GM19099 (cell line): Measurements from ENCODE around the gene GPR35.

Source experiments
- POLR2A ChIP-seq: IDR thresholded peaks from 3 replicates; pipeline ENCODE4 v1.6.1; 2011; ENCODE audit warnings: low read depth; ENCODE audit not compliant: insufficient read length; ENCODE audit errors: extremely low read depth

The GPR35 gene

GRCh38 chr2:240645346-240645745 is 20.1 kb downstream of the GPR35 start:
- no peak for TF ChIP-seq POLR2A

GRCh38 chr2:240645801-240646175 is 20.5 kb downstream of the GPR35 start:
- no peak for TF ChIP-seq POLR2A

GRCh38 chr2:240646176-240646899 is 21.1 kb downstream of the GPR35 start:
- no peak for TF ChIP-seq POLR2A

GRCh38 chr2:240646900-240647502 is 21.7 kb downstream of the GPR35 start:
- no peak for TF ChIP-seq POLR2A

- no peak for TF ChIP-seq POLR2A
Measured at GRCh38 chr2:240647503-240648154, 22.3 kb downstream of the GPR35 start.

- TF ChIP-seq POLR2A: no peak
Measured at GRCh38 chr2:240648155-240648649, 22.9 kb downstream of the GPR35 start.

- TF ChIP-seq POLR2A: no peak
Measured at GRCh38 chr2:240648650-240649275, 23.5 kb downstream of the GPR35 start.

- no peak for TF ChIP-seq POLR2A
Measured at GRCh38 chr2:240649331-240649730, 24.1 kb downstream of the GPR35 start.

- TF ChIP-seq POLR2A: no peak
Measured at GRCh38 chr2:240650254-240650965, 25.1 kb downstream of the GPR35 start.

- TF ChIP-seq POLR2A: no peak
Measured at GRCh38 chr2:240651185-240651584, 25.9 kb downstream of the GPR35 start.

GRCh38 chr2:240655931-240656886 is 30.9 kb downstream of the GPR35 start:
- TF ChIP-seq POLR2A: no peak

- no peak for TF ChIP-seq POLR2A
Measured at GRCh38 chr2:240662681-240663080, 37.4 kb downstream of the GPR35 start.

- TF ChIP-seq POLR2A: no peak
Measured at GRCh38 chr2:240663546-240664190, 38.4 kb downstream of the GPR35 start.
